HG03064 (cell line): Measurements from ENCODE around the gene ABHD14A.
"Not testable (repeated sequence)": the region's sequence is repeated elsewhere in the genome, so short reads cannot be mapped to it uniquely, and the experiment has no call there.

Experiments
- ATAC-seq: cut with Tn5 transposase; IDR thresholded peaks from one replicate; pipeline ENCODE4 v1.9.1; 2021; ENCODE audit warnings: low read depth; ENCODE audit not compliant: unreplicated experiment

Gene ABHD14A

GRCh38 chr3:51974963-51975851 lies at the start of gene ABHD14A:
Gene ABHD14A (plus strand): TSS chr3:51975064. CDS start chr3:51975136, 72 bp downstream.
- peak; percentile 54 for ATAC-seq

GRCh38 chr3:51927061-51927977 lies 47.5 kb upstream of the ABHD14A start:
- no peak for ATAC-seq

GRCh38 chr3:51928438-51928837 lies 46.4 kb upstream of the ABHD14A start:
- no peak for ATAC-seq

- not testable (repeated sequence) for ATAC-seq
Observed at GRCh38 chr3:51928981-51929380, 45.9 kb upstream of the ABHD14A start.

GRCh38 chr3:51929420-51930003 lies 45.4 kb upstream of the ABHD14A start:
- ATAC-seq = no peak

- ATAC-seq = no peak
Observed at GRCh38 chr3:51930439-51930838, 44.4 kb upstream of the ABHD14A start.

- ATAC-seq = no peak
Observed at GRCh38 chr3:51931756-51932155, 43.1 kb upstream of the ABHD14A start.

GRCh38 chr3:51932471-51933370 lies 42.1 kb upstream of the ABHD14A start:
- ATAC-seq = no peak

GRCh38 chr3:51933471-51934138 lies 41.3 kb upstream of the ABHD14A start:
- no peak for ATAC-seq

GRCh38 chr3:51934139-51934850 lies 40.6 kb upstream of the ABHD14A start:
- ATAC-seq = no peak

- no peak for ATAC-seq
Observed at GRCh38 chr3:51934991-51935885, 39.6 kb upstream of the ABHD14A start.

- ATAC-seq = no peak
Observed at GRCh38 chr3:51935886-51936755, 38.7 kb upstream of the ABHD14A start.

- no peak for ATAC-seq
Observed at GRCh38 chr3:51937014-51937413, 37.9 kb upstream of the ABHD14A start.

- no peak for ATAC-seq
Observed at GRCh38 chr3:51937611-51938450, 37.0 kb upstream of the ABHD14A start.

GRCh38 chr3:51938780-51939425 lies 36.0 kb upstream of the ABHD14A start:
- no peak for ATAC-seq
